Measurements from ENCODE around the gene PHF19.

PHF19 gene

GRCh38 chr9:120866651-120867050 lies 10.3 kb downstream of the PHF19 start:
- no peak overlapping the region for H3K4me3 ChIP-seq (ENCODE audit: insufficient read depth, low read depth, low read length, poor library complexity, severe bottlenecking)
- no peaks in the 10 kb centered on the region for H3K9me3 ChIP-seq (ENCODE audit: control insufficient read depth, low read length)
- no peak for DNase-seq
- H3K36me3 ChIP-seq (ENCODE audit: control insufficient read depth, insufficient read depth, low read length) = peaks cover 52% of the 10 kb centered on the region
- no peaks in the 10 kb centered on the region for H3K27me3 ChIP-seq (replicated peaks; ENCODE audit: control insufficient read depth, insufficient read depth, low read length, poor library complexity, severe bottlenecking)
- H3K27ac ChIP-seq (ENCODE audit: insufficient read depth, low read length, poor library complexity, severe bottlenecking) = no peak overlapping the region
- H3K4me1 ChIP-seq (ENCODE audit: control insufficient read depth, insufficient read depth, low read length, poor library complexity, severe bottlenecking) = peaks cover 14% of the 10 kb centered on the region

- Histone ChIP-seq H3K4me3 (ENCODE audit: insufficient read depth, low read depth, low read length, poor library complexity, severe bottlenecking) (no peak overlapping the region), H3K27me3 (replicated peaks; ENCODE audit: control insufficient read depth, insufficient read depth, low read length, poor library complexity, severe bottlenecking) (no peaks in the 10 kb centered on the region), H3K27ac (ENCODE audit: insufficient read depth, low read length, poor library complexity, severe bottlenecking) (no peak overlapping the region), H3K36me3 (ENCODE audit: control insufficient read depth, insufficient read depth, low read length) (peaks cover 61% of the 10 kb centered on the region), H3K4me1 (ENCODE audit: control insufficient read depth, insufficient read depth, low read length, poor library complexity, severe bottlenecking) (peaks cover 14% of the 10 kb centered on the region), H3K9me3 (ENCODE audit: control insufficient read depth, low read length) (no peaks in the 10 kb centered on the region)
- no peak for DNase-seq
These were observed 11.2 kb downstream of the PHF19 start for GRCh38 chr9:120865809-120866208.

DNA sequence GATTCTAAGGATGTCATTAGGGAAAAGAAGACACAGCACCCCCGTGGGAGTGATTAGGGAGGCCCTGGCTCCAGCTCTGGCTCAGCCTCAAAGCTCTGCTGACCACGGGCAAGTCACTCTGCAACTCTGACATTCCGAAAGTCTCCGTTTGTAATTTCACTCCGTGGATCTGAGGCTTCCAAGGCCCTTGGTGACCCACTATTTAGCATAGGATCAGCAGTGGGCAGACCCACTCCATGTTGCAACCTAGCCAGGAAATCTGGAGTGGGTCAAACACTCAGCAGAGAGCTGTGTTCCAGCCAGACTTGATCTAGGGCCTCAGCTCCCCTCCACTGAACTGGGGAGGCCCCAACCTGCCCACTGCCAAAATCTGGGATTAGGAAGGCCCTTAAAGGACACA lies 11.8 kb downstream of the PHF19 start:
- Histone ChIP-seq H3K27ac (ENCODE audit: insufficient read depth, low read length, poor library complexity, severe bottlenecking) (no peak overlapping the region), H3K4me3 (ENCODE audit: insufficient read depth, low read depth, low read length, poor library complexity, severe bottlenecking) (no peak overlapping the region), H3K36me3 (ENCODE audit: control insufficient read depth, insufficient read depth, low read length) (peaks cover 67% of the 10 kb centered on the region), H3K4me1 (ENCODE audit: control insufficient read depth, insufficient read depth, low read length, poor library complexity, severe bottlenecking) (peaks cover 14% of the 10 kb centered on the region), H3K27me3 (replicated peaks; ENCODE audit: control insufficient read depth, insufficient read depth, low read length, poor library complexity, severe bottlenecking) (no peaks in the 10 kb centered on the region), H3K9me3 (ENCODE audit: control insufficient read depth, low read length) (no peaks in the 10 kb centered on the region)
- no peak for DNase-seq

DNA sequence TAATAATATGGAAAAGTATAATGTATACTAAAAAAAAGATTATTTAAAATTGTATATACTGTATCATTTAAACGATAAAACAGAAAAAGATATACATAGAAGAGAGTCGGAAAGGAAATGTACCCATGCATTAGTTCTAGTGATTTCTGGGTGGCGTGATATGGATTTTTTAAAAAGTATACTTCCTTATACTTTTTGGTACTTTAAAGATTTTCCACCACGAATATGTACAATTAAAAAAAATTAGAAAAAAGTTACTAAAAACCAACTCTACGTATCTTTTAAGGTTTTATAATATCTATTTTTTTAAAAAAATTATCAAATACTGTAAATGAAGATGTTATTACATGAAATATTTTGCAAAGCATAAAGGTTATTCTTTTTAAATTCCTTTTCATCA lies 12.3 kb downstream of the PHF19 start:
- Histone ChIP-seq H3K27me3 (replicated peaks; ENCODE audit: control insufficient read depth, insufficient read depth, low read length, poor library complexity, severe bottlenecking) (no peaks in the 10 kb centered on the region), H3K27ac (ENCODE audit: insufficient read depth, low read length, poor library complexity, severe bottlenecking) (no peak overlapping the region), H3K4me1 (ENCODE audit: control insufficient read depth, insufficient read depth, low read length, poor library complexity, severe bottlenecking) (peaks cover 11% of the 10 kb centered on the region), H3K36me3 (ENCODE audit: control insufficient read depth, insufficient read depth, low read length) (peaks cover 71% of the 10 kb centered on the region), H3K4me3 (ENCODE audit: insufficient read depth, low read depth, low read length, poor library complexity, severe bottlenecking) (no peak overlapping the region), H3K9me3 (ENCODE audit: control insufficient read depth, low read length) (no peaks in the 10 kb centered on the region)
- DNase-seq = no peak

GRCh38 chr9:120863833-120864232 lies 13.2 kb downstream of the PHF19 start:
- Histone ChIP-seq H3K4me1 (ENCODE audit: control insufficient read depth, insufficient read depth, low read length, poor library complexity, severe bottlenecking) (peaks cover 5% of the 10 kb centered on the region), H3K27ac (ENCODE audit: insufficient read depth, low read length, poor library complexity, severe bottlenecking) (no peak overlapping the region), H3K27me3 (replicated peaks; ENCODE audit: control insufficient read depth, insufficient read depth, low read length, poor library complexity, severe bottlenecking) (no peaks in the 10 kb centered on the region), H3K36me3 (ENCODE audit: control insufficient read depth, insufficient read depth, low read length) (peaks cover 79% of the 10 kb centered on the region), H3K9me3 (ENCODE audit: control insufficient read depth, low read length) (no peaks in the 10 kb centered on the region), H3K4me3 (ENCODE audit: insufficient read depth, low read depth, low read length, poor library complexity, severe bottlenecking) (no peak overlapping the region)
- DNase-seq = no peak

- H3K27ac ChIP-seq (ENCODE audit: insufficient read depth, low read length, poor library complexity, severe bottlenecking) = no peak overlapping the region
- no peak overlapping the region for H3K4me3 ChIP-seq (ENCODE audit: insufficient read depth, low read depth, low read length, poor library complexity, severe bottlenecking)
- H3K36me3 ChIP-seq (ENCODE audit: control insufficient read depth, insufficient read depth, low read length) = peaks cover 93% of the 10 kb centered on the region
- H3K9me3 ChIP-seq (ENCODE audit: control insufficient read depth, low read length) = no peaks in the 10 kb centered on the region
- no peaks in the 10 kb centered on the region for H3K27me3 ChIP-seq (replicated peaks; ENCODE audit: control insufficient read depth, insufficient read depth, low read length, poor library complexity, severe bottlenecking)
- DNase-seq = no peak
- H3K4me1 ChIP-seq (ENCODE audit: control insufficient read depth, insufficient read depth, low read length, poor library complexity, severe bottlenecking) = no peaks in the 10 kb centered on the region
These were observed 14.5 kb downstream of the PHF19 start for GRCh38 chr9:120862452-120862851.

DNA sequence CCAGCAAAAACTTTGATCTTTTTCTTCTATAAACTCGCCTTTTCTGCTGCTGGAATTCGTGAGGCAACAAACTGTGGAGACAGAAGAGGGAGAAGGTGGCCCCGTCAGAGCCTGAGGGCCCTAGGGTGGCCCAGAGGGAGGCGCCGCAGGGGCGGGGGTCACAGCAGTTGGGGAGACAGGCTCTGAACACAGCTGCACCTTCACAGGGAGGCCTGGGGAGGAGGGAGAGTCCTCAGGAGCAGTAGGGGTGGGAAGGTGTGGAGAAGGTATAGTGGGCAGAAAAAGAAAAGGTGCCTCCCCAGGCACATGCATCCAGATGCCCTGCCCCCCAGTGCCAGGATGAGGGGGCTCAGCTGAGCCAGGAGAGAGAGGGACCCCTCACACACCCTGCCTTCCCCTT lies 15.1 kb downstream of the PHF19 start:
- no peak for DNase-seq
- no peak overlapping the region for H3K4me3 ChIP-seq (ENCODE audit: insufficient read depth, low read depth, low read length, poor library complexity, severe bottlenecking)
- H3K4me1 ChIP-seq (ENCODE audit: control insufficient read depth, insufficient read depth, low read length, poor library complexity, severe bottlenecking) = no peaks in the 10 kb centered on the region
- H3K27me3 ChIP-seq (replicated peaks; ENCODE audit: control insufficient read depth, insufficient read depth, low read length, poor library complexity, severe bottlenecking) = no peaks in the 10 kb centered on the region
- H3K9me3 ChIP-seq (ENCODE audit: control insufficient read depth, low read length) = no peaks in the 10 kb centered on the region
- peaks cover 94% of the 10 kb centered on the region for H3K36me3 ChIP-seq (ENCODE audit: control insufficient read depth, insufficient read depth, low read length)
- H3K27ac ChIP-seq (ENCODE audit: insufficient read depth, low read length, poor library complexity, severe bottlenecking) = no peak overlapping the region

GRCh38 chr9:120860083-120860482 lies 16.9 kb downstream of the PHF19 start:
- peaks cover 75% of the 10 kb centered on the region for H3K36me3 ChIP-seq (ENCODE audit: control insufficient read depth, insufficient read depth, low read length)
- DNase-seq = no peak
- H3K9me3 ChIP-seq (ENCODE audit: control insufficient read depth, low read length) = no peaks in the 10 kb centered on the region

DNA sequence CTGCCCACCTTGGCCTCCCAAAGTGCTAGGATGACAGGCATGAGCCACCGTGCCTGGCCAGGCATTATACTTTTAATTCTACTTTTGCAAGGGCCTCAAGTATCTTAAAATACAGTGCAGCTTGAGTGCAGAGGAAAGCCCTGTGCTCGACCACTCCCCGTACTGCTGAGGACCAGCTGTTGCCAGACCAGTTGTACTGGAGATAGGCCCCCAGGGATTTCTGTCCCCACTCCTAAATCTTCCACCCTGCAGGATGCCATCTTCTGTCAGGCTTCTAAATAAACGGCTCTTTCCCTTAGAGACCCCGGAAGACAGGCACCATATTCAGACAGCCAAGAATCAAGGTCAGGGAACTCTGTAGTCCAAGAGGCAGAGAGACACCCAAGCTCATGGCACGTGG lies 17.6 kb downstream of the PHF19 start:
- Histone ChIP-seq H3K36me3 (ENCODE audit: control insufficient read depth, insufficient read depth, low read length) (peaks cover 73% of the 10 kb centered on the region), H3K9me3 (ENCODE audit: control insufficient read depth, low read length) (no peaks in the 10 kb centered on the region), H3K4me3 (ENCODE audit: insufficient read depth, low read depth, low read length, poor library complexity, severe bottlenecking) (no peak overlapping the region), H3K27ac (ENCODE audit: insufficient read depth, low read length, poor library complexity, severe bottlenecking) (no peak overlapping the region), H3K4me1 (ENCODE audit: control insufficient read depth, insufficient read depth, low read length, poor library complexity, severe bottlenecking) (no peaks in the 10 kb centered on the region), H3K27me3 (replicated peaks; ENCODE audit: control insufficient read depth, insufficient read depth, low read length, poor library complexity, severe bottlenecking) (no peaks in the 10 kb centered on the region)
- no peak for DNase-seq

More at GRCh38 chr9:120860083-120860482, 16.9 kb downstream of the PHF19 start:
- no peak overlapping the region for H3K27ac ChIP-seq (ENCODE audit: insufficient read depth, low read length, poor library complexity, severe bottlenecking)
- H3K4me1 ChIP-seq (ENCODE audit: control insufficient read depth, insufficient read depth, low read length, poor library complexity, severe bottlenecking) = no peaks in the 10 kb centered on the region
- H3K27me3 ChIP-seq (replicated peaks; ENCODE audit: control insufficient read depth, insufficient read depth, low read length, poor library complexity, severe bottlenecking) = no peaks in the 10 kb centered on the region
- no peak overlapping the region for H3K4me3 ChIP-seq (ENCODE audit: insufficient read depth, low read depth, low read length, poor library complexity, severe bottlenecking)

DNA sequence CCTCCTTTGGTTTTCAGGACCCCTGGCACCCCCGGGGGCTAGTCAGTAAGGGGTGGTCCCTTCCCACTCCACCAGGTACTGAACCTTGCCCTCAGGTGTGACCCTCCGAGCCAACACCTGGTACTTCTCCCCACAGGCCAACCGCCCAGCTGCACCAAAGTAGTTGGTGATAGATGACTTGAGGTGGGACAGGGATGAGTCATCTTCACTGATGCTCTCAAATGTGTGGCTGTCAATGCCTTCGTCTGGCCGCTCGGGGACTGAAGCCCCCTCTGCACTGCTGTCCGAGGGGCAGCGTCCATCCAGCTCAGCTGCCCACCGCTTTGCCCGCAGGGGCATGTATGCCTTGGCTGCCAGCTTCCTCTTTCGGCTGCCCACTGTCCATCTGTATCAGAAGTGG lies 19.1 kb downstream of the PHF19 start:
- no peak overlapping the region for H3K4me3 ChIP-seq (ENCODE audit: insufficient read depth, low read depth, low read length, poor library complexity, severe bottlenecking)
- peaks cover 63% of the 10 kb centered on the region for H3K36me3 ChIP-seq (ENCODE audit: control insufficient read depth, insufficient read depth, low read length)

GRCh38 chr9:120857481-120857880 lies 19.5 kb downstream of the PHF19 start:
- DNase-seq = no peak
- no peaks in the 10 kb centered on the region for H3K4me1 ChIP-seq (ENCODE audit: control insufficient read depth, insufficient read depth, low read length, poor library complexity, severe bottlenecking)
- H3K9me3 ChIP-seq (ENCODE audit: control insufficient read depth, low read length) = no peaks in the 10 kb centered on the region
- peaks cover 63% of the 10 kb centered on the region for H3K36me3 ChIP-seq (ENCODE audit: control insufficient read depth, insufficient read depth, low read length)
- H3K27me3 ChIP-seq (replicated peaks; ENCODE audit: control insufficient read depth, insufficient read depth, low read length, poor library complexity, severe bottlenecking) = no peaks in the 10 kb centered on the region
- no peak overlapping the region for H3K4me3 ChIP-seq (ENCODE audit: insufficient read depth, low read depth, low read length, poor library complexity, severe bottlenecking)
- H3K27ac ChIP-seq (ENCODE audit: insufficient read depth, low read length, poor library complexity, severe bottlenecking) = no peak overlapping the region

More for the DNA sequence above, 19.1 kb downstream of the PHF19 start:
- H3K27me3 ChIP-seq (replicated peaks; ENCODE audit: control insufficient read depth, insufficient read depth, low read length, poor library complexity, severe bottlenecking) = no peaks in the 10 kb centered on the region
- no peaks in the 10 kb centered on the region for H3K9me3 ChIP-seq (ENCODE audit: control insufficient read depth, low read length)
- H3K4me1 ChIP-seq (ENCODE audit: control insufficient read depth, insufficient read depth, low read length, poor library complexity, severe bottlenecking) = no peaks in the 10 kb centered on the region
- no peak overlapping the region for H3K27ac ChIP-seq (ENCODE audit: insufficient read depth, low read length, poor library complexity, severe bottlenecking)
- DNase-seq = no peak
